ENCODE results near the gene NOSIP.

The NOSIP gene

GRCh38 chr19:49594993-49595818 lies 14.8 kb upstream of the NOSIP start:
- DNase-seq (ENCODE audit: low spot score), result no peak

- DNase-seq (ENCODE audit: low spot score), result no peak
Observed at GRCh38 chr19:49594157-49594992, 14.0 kb upstream of the NOSIP start.

GRCh38 chr19:49593233-49594113 lies 13.1 kb upstream of the NOSIP start:
- no peak for DNase-seq (ENCODE audit: low spot score)

GRCh38 chr19:49592486-49593232 lies 12.3 kb upstream of the NOSIP start:
- DNase-seq (ENCODE audit: low spot score), result no peak

- DNase-seq (ENCODE audit: low spot score), result no peak
Observed at GRCh38 chr19:49591731-49592485, 11.6 kb upstream of the NOSIP start.

GRCh38 chr19:49590971-49591730 lies 10.8 kb upstream of the NOSIP start, which contains the start of gene PRR12:
PRR12 (plus strand) TSS chr19:49591182; CDS start chr19:49591655, 473 bp downstream.
- peak; percentile 58 for DNase-seq (ENCODE audit: low spot score)

GRCh38 chr19:49590071-49590970 lies 10.0 kb upstream of the NOSIP start:
- DNase-seq (ENCODE audit: low spot score), result peak; percentile 95

GRCh38 chr19:49589502-49589905 lies 9.1 kb upstream of the NOSIP start:
- no peak for DNase-seq (ENCODE audit: low spot score)

GRCh38 chr19:49588365-49589122 lies 8.2 kb upstream of the NOSIP start:
- no peak for DNase-seq (ENCODE audit: low spot score)

- no peak for DNase-seq (ENCODE audit: low spot score)
Observed at GRCh38 chr19:49587227-49587626, 6.9 kb upstream of the NOSIP start.

- DNase-seq (ENCODE audit: low spot score), result no peak
Observed at GRCh38 chr19:49585023-49585422, 4.7 kb upstream of the NOSIP start.

GRCh38 chr19:49583239-49583638 lies 2.9 kb upstream of the NOSIP start:
- DNase-seq (ENCODE audit: low spot score), result no peak

GRCh38 chr19:49581007-49581508 lies 702 bp upstream of the NOSIP start, which contains the start of gene PRRG2:
PRRG2 (plus strand) TSS chr19:49581316; CDS start chr19:49583220, 1,904 bp downstream.
- peak; percentile 65 for DNase-seq (ENCODE audit: low spot score)

GRCh38 chr19:49579947-49580263 lies 451 bp downstream of the NOSIP start:
- no peak for DNase-seq (ENCODE audit: low spot score)

GRCh38 chr19:49579193-49579592 lies 1.2 kb downstream of the NOSIP start:
- DNase-seq (ENCODE audit: low spot score), result no peak

GRCh38 chr19:49574206-49574755 lies 6.1 kb downstream of the NOSIP start:
- DNase-seq (ENCODE audit: low spot score), result no peak

GRCh38 chr19:49573425-49573824 lies 6.9 kb downstream of the NOSIP start:
- DNase-seq (ENCODE audit: low spot score), result no peak

All from LoVo (cell line).